GM19397 (cell line): ENCODE data around the gene UBE2E3.
"Not testable (repeated sequence)": the region's sequence is repeated elsewhere in the genome, so short reads cannot be mapped to it uniquely, and the experiment has no call there.

Source experiments
- ATAC-seq: cut with Tn5 transposase; IDR thresholded peaks from one replicate; pipeline ENCODE4 v1.9.1; 2021; ENCODE audit warnings: mild to moderate bottlenecking, moderate library complexity; ENCODE audit not compliant: unreplicated experiment

The UBE2E3 gene

GRCh38 chr2:181025004-181025403, 44.6 kb downstream of the UBE2E3 start:
- no peak for ATAC-seq

GRCh38 chr2:181036445-181036844, 56.0 kb downstream of the UBE2E3 start:
- peak; percentile 59 for ATAC-seq

DNA sequence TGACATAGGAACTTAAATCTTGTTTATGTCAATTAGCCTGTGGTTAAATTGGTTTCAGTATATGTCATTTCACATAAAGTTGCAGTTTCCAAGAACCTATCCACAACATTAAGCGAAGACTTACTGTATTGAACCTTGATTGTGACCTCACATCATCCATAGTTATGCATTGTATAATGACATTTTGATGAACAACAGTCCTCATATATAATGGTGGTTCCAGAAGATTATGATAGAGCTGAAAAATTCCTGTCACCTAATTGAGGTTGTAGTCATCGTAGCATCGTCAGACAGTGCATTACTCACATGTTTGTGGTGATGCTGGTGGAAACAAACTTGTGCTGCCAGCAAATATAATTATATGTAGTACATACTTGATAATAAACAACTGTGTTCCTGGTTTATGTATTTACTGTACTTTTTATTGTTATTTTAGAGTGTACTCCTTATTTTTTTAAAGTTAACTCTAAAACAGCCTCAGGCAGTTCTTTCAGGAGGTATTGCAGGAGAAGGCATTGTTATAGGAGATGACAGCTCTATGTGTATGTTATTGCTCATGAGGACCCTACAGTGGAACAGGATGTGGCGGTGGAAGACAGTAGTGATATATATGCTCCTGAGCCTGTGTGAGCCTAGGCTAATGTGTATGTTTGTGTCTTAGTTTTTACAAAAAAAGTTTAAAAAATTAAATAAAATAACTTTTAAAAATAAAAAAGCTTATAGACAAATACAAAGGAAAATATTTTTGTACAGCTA, 56.6 kb downstream of the UBE2E3 start:
- ATAC-seq = peak; percentile 40

- no peak for ATAC-seq
Observed at GRCh38 chr2:181037922-181038321, 57.5 kb downstream of the UBE2E3 start.

DNA sequence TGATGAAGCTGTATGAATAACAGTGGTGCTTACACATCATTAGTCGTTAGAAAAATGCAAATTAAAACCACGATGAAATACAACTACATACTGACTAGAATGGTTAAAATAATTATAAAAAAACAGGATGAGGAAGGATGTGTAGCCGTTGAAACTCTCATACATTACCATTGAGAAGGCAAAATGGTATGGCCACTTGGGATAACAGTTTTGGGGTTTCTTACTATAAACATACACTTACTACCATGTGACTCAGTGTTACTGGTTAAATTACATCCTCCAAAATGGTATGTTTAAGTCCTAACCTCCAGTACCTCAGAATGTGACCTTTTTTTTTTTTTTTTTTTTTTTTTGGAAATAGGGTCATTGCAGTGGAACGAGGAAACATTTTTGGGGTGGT, 58.4 kb downstream of the UBE2E3 start:
- ATAC-seq = no peak

- ATAC-seq = not testable (repeated sequence)
Observed at GRCh38 chr2:181040839-181041238, 60.4 kb downstream of the UBE2E3 start.

GRCh38 chr2:181041661-181042060, 61.3 kb downstream of the UBE2E3 start:
- ATAC-seq = no peak

GRCh38 chr2:181042706-181043105, 62.3 kb downstream of the UBE2E3 start:
- ATAC-seq = no peak

GRCh38 chr2:181046833-181047232, 66.4 kb downstream of the UBE2E3 start:
- no peak for ATAC-seq

DNA sequence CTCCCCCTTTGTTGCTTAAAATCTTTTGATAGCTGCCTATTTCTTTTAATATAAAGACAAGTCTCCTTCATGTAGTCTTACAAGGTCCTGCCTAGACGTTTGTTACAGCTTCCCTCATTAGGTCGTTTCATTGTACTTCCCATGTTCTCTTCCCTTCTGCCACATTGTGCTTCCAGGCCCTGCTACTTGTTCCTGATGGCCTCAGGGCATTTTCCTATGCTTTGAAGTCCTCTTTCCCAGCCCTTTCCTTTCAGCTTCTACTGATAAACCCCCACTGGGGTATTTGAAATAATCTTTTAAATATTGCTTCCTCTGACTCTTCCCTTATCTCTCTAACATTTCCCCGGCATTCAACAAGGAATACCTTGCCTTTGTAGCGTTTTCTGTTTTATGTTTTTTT, 67.4 kb downstream of the UBE2E3 start:
- no peak for ATAC-seq

DNA sequence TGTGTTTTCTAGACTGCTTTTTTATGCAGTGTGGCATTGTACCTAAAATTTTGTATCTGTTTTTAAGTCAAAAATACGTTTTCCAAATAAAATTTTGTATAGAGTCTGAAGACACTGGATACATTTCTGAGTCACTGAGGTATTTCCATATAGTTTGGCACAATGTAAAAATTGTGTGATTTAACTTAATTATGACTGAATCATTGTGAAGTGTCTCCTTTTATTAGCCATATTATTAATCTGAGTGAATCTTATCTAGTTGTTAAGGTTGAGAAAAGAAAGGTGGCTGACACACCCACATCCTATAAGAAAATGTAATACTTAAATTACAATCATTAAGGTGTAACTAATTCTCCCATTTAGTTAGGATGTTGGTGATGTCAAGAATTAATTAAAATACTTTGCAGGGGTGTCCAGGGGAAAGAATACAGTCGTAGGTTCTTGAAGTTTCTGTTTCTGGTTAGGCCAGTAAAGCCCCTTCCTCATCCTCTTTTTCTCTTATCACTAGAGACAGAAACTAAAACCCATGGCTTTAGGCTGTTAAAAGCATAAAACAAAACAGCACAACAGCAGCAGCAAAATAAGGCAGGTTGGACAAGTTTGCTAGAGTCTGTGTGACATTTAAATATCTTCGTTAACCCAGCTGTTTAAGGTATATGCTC, 71.6 kb downstream of the UBE2E3 start:
- ATAC-seq = no peak

GRCh38 chr2:181052523-181052891, 72.1 kb downstream of the UBE2E3 start:
- ATAC-seq = no peak

DNA sequence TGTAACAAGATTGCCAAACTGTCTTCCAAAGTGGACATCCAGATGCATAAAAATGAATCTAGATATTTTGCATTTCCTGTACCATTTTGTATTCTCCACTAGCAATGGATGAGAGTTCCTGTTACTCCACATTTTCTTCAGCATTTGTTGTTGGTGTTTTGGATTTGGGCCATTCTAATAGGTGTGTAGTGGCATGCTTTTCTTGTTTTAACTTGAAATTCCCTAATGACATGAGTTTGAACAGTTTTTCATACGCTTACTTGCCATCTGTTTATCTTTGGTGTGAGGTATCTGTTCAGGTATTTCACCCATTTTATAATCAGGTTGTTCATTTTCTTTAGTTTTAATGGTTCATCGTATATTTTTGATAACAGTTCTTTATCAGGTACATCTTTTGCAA, 73.9 kb downstream of the UBE2E3 start:
- no peak for ATAC-seq

GRCh38 chr2:181054843-181055242, 74.4 kb downstream of the UBE2E3 start:
- no peak for ATAC-seq

GRCh38 chr2:181058378-181059269, 78.2 kb downstream of the UBE2E3 start:
- ATAC-seq = peak; percentile 53

DNA sequence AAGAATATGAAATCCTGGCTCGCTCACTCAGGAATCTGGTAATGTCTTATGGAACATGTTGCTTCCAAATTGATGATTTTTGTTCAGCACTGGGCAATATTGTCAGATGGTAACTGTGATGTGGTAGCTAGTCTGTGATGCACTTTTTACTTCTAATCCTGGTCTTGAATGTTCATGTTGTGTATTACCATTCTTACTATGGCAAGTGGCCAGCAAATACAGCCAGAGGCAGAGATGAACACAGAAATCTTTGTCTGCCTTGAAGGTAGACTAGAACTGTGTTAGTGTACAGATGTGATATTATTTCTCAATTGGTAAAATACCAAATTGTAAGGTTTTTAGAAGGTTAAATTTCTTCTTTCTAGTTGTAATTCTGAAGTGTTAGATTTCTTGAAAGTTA, 83.3 kb downstream of the UBE2E3 start:
- no peak for ATAC-seq

- ATAC-seq = no peak
Observed at GRCh38 chr2:181065458-181065857, 85.1 kb downstream of the UBE2E3 start.

DNA sequence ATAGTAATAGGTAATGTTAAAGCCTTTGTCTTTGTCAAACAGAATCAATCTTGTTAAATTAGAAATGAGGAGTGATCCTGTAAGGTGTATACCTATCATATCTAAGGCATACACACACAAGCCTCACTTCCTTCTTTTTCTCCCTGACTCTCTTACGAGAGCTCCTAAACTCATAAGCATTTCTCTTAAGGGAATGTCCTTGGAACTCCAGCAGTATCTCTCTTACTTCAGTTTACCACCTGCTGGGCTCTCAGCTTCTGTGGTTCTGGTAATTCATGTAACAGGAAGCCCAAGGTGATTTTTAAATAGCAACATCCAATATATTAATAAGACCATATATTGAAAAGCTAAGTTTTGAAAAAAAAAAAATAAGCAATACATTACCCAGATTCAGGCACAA, 85.9 kb downstream of the UBE2E3 start:
- no peak for ATAC-seq

DNA sequence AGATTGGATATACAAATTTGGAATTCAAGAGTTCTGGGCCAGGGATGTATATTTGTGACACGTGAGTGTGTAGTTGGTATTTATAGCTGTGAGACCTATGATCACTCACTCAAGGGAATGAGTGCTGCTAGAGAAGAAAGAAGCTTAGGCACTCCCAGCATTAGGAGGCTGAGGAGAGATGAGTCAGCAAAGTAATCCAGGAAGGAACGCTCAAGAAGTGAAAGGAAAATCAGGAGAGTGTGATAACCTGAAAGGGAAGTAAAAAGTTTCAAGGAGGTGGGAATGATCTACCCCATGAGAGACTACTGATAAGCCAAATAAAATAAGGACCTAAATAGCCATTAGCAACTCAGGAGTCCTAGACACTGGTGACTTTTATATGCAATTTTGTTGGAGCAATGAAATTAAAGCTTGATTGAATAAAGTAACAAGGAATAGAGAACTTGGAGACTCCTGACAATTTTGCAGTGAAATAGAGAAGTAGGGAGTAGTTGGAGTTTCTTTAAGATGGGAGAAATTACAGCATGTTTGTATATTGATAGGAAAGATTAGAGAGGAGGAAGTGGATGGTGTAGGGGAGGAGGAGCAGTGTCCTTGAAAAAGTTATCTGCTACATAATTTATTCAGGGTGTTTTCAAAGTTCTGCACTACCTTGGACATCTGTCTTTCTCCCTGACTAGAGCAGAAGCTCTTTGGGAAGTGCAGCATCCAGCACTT, 89.9 kb downstream of the UBE2E3 start:
- no peak for ATAC-seq

GRCh38 chr2:181070836-181071200, 90.4 kb downstream of the UBE2E3 start:
- ATAC-seq = no peak
